Lung microvascular endothelial cell (primary cell): ENCODE results near the gene ZNF516. TPM values are rescaled to one million over a fixed set of nuclear protein-coding genes. Genes with fewer than 3 reads are reported as not detected.

Experiments used
- DNase-seq, 2 donors: peaks; one replicate each; pipeline versions ENCODE4 v3.0.0 to v3.0.0-alpha.2; 2010; ENCODE audit warnings: low read depth in 2 of 2
- total RNA-seq: library from RNA; depleted of rRNA; stranded (reverse); fragments of >200 nt; gene quantifications from 2 replicates; pipeline ENCODE4 v1.2.1, GENCODE V29; 2014

ZNF516 gene
- total RNA-seq, 1 donor from 2014 or later, result 12.7 TPM

GRCh38 chr18:76365561-76365960 is 129.5 kb downstream of the ZNF516 start:
- no peak for DNase-seq

GRCh38 chr18:76364282-76365259 is 130.5 kb downstream of the ZNF516 start:
- no peak for DNase-seq

GRCh38 chr18:76363436-76364120 is 131.5 kb downstream of the ZNF516 start:
- peak in 1 of 2 donors; percentile 13 for DNase-seq

GRCh38 chr18:76362676-76363075 is 132.4 kb downstream of the ZNF516 start:
- DNase-seq, result no peak

GRCh38 chr18:76361219-76361618 is 133.8 kb downstream of the ZNF516 start:
- no peak for DNase-seq

- no peak for DNase-seq
These were observed 135.1 kb downstream of the ZNF516 start for GRCh38 chr18:76359909-76360308.

- no peak for DNase-seq
These were observed 136.3 kb downstream of the ZNF516 start for GRCh38 chr18:76358774-76359173.

GRCh38 chr18:76357585-76358260 is 137.3 kb downstream of the ZNF516 start:
- DNase-seq, result no peak

GRCh38 chr18:76357174-76357573 is 137.9 kb downstream of the ZNF516 start:
- DNase-seq, result no peak

GRCh38 chr18:76356666-76357065 is 138.4 kb downstream of the ZNF516 start:
- no peak for DNase-seq

GRCh38 chr18:76354348-76354747 is 140.7 kb downstream of the ZNF516 start:
- peak; percentile 27 to 29 for DNase-seq

GRCh38 chr18:76353500-76353899 is 141.5 kb downstream of the ZNF516 start:
- no peak for DNase-seq

- no peak for DNase-seq
These were observed 142.0 kb downstream of the ZNF516 start for GRCh38 chr18:76353046-76353445.

- DNase-seq, result peak; percentile 13 to 55
These were observed 143.0 kb downstream of the ZNF516 start for GRCh38 chr18:76351961-76352581.

GRCh38 chr18:76350134-76351025 is 144.7 kb downstream of the ZNF516 start:
- DNase-seq, result no peak

GRCh38 chr18:76349067-76349715 is 145.9 kb downstream of the ZNF516 start:
- peak; percentile 73 to 82 for DNase-seq

- DNase-seq, result no peak
These were observed 146.6 kb downstream of the ZNF516 start for GRCh38 chr18:76348267-76349066.

GRCh38 chr18:76347341-76347740 is 147.7 kb downstream of the ZNF516 start:
- no peak for DNase-seq

GRCh38 chr18:76346490-76347130 is 148.4 kb downstream of the ZNF516 start:
- no peak for DNase-seq
